Ishikawa (cell line): ENCODE data around the gene CYP26A1.

Experiments
- CREB1 ChIP-seq: IDR thresholded peaks from 2 replicates; pipeline ENCODE4 v1.6.1; 2012; ENCODE audit warnings: low read depth
- EP300 ChIP-seq: IDR thresholded peaks from 2 replicates; pipeline ENCODE4 v1.6.1; 2012; ENCODE audit warnings: borderline replicate concordance
- NFIC ChIP-seq: IDR thresholded peaks from 2 replicates; pipeline ENCODE4 v1.6.1; 2012
- TEAD4 ChIP-seq: IDR thresholded peaks from 2 replicates; pipeline ENCODE4 v1.6.1; 2012
- YY1 ChIP-seq: IDR thresholded peaks from 2 replicates; pipeline ENCODE4 v1.6.1; 2012; ENCODE audit warnings: low read depth
- TF ChIP-seq, protein P1 (sequence below): IDR thresholded peaks from 2 replicates; pipeline ENCODE4 v1.6.1; 2012

DNA sequence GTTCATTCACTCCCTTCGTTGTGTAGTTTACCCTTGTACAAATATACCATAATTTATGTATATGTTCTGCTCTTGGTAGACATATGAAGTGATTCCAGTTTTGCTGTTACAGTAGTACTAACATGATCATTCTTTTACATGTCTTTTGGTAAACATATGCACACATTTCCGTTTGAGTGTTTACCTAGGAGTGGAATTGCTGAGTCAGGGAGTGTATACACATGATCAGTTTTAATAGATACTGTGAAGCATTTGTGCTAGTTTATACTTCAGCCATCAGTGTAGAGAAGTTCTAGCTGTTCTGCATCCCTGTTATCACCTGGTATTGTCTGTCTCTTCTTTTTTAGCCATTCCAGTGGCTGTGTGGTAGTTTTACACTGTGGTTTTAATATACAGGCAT, 47.6 kb upstream of the CYP26A1 start:
- TF ChIP-seq CREB1 (no peak), EP300 (no peak), NFIC (no peak), TEAD4 (no peak), YY1 (no peak)
- TF ChIP-seq, protein P1, sequence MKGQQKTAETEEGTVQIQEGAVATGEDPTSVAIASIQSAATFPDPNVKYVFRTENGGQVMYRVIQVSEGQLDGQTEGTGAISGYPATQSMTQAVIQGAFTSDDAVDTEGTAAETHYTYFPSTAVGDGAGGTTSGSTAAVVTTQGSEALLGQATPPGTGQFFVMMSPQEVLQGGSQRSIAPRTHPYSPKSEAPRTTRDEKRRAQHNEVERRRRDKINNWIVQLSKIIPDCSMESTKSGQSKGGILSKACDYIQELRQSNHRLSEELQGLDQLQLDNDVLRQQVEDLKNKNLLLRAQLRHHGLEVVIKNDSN: no peak
